DND-41 (cell line): ENCODE results near the gene PNPLA2.

Experiments
- ATAC-seq: fragments of 200-7000 bp; cut with Tn5 transposase; 3 replicates; pipeline ENCODE4 v1.9.1; 2021; ENCODE audit warnings: low read depth; ENCODE audit not compliant: insufficient read depth
- DNase-seq: peaks from one replicate; pipeline ENCODE4 v3.0.0-alpha.2; 2020
- H2AFZ ChIP-seq: 2 replicates; pipeline ENCODE4 v1.6.0; 2012; ENCODE audit warnings: low read depth, low read length
- H3K27ac ChIP-seq: 2 replicates; pipeline ENCODE4 v1.5.1; 2012; ENCODE audit warnings: low read length, inconsistent platforms
- H3K27me3 ChIP-seq: fragments of 200-600 bp; sonication (generic); 2 replicates; pipeline ENCODE4 v1.6.0; 2012; ENCODE audit warnings: low read length, mild to moderate bottlenecking, inconsistent platforms; ENCODE audit not compliant: insufficient read depth, poor library complexity
- H3K36me3 ChIP-seq: 2 replicates; pipeline ENCODE4 v1.5.1; 2012; ENCODE audit warnings: low read length, inconsistent platforms; ENCODE audit not compliant: insufficient read depth
- H3K4me1 ChIP-seq: 2 replicates; pipeline ENCODE4 v1.5.1; 2012; ENCODE audit warnings: mild to moderate bottlenecking, low read length; ENCODE audit not compliant: insufficient read depth
- H3K4me2 ChIP-seq: 2 replicates; pipeline ENCODE4 v1.6.0; 2012; ENCODE audit warnings: mild to moderate bottlenecking, moderate library complexity, low read length, inconsistent platforms; ENCODE audit not compliant: insufficient read depth
- H3K4me3 ChIP-seq, 2 experiments: fragments of 200-600 bp in 1 of 2; shearing (Covaris generic) in 1 of 2; 2 replicates each; pipeline ENCODE4 v1.5.1; 2012 to 2016; ENCODE audit warnings: inconsistent platforms in 2 of 2, low read length in 2 of 2, mild to moderate bottlenecking in 2 of 2, low read depth in 1 of 2, moderate library complexity in 1 of 2
- H3K79me2 ChIP-seq: 2 replicates; pipeline ENCODE4 v1.6.0; 2012; ENCODE audit warnings: low read length, inconsistent platforms; ENCODE audit not compliant: insufficient read depth
- H3K9ac ChIP-seq: 2 replicates; pipeline ENCODE4 v1.6.0; 2012; ENCODE audit warnings: low read depth, mild to moderate bottlenecking, inconsistent platforms, low read length, moderate library complexity
- H3K9me3 ChIP-seq: 2 replicates; pipeline ENCODE4 v1.5.1; 2012; ENCODE audit warnings: low read length, moderate library complexity, mild to moderate bottlenecking, inconsistent platforms; ENCODE audit not compliant: insufficient read depth, severe bottlenecking
- H4K20me1 ChIP-seq: 2 replicates; pipeline ENCODE4 v1.6.0; 2012; ENCODE audit warnings: low read length; ENCODE audit not compliant: insufficient read depth
- CTCF ChIP-seq: IDR thresholded peaks from 2 replicates; pipeline ENCODE4 v1.5.1; 2012; ENCODE audit warnings: borderline replicate concordance, low read length, moderate library complexity, mild to moderate bottlenecking; ENCODE audit not compliant: poor library complexity, severe bottlenecking; ENCODE audit errors: extremely low read depth
- EZH2 ChIP-seq: IDR thresholded peaks from 3 replicates; pipeline ENCODE4 v1.6.1; 2012; ENCODE audit warnings: borderline replicate concordance, low read depth, mild to moderate bottlenecking, moderate library complexity, low read length, inconsistent platforms; ENCODE audit not compliant: severe bottlenecking

The PNPLA2 gene

DNA sequence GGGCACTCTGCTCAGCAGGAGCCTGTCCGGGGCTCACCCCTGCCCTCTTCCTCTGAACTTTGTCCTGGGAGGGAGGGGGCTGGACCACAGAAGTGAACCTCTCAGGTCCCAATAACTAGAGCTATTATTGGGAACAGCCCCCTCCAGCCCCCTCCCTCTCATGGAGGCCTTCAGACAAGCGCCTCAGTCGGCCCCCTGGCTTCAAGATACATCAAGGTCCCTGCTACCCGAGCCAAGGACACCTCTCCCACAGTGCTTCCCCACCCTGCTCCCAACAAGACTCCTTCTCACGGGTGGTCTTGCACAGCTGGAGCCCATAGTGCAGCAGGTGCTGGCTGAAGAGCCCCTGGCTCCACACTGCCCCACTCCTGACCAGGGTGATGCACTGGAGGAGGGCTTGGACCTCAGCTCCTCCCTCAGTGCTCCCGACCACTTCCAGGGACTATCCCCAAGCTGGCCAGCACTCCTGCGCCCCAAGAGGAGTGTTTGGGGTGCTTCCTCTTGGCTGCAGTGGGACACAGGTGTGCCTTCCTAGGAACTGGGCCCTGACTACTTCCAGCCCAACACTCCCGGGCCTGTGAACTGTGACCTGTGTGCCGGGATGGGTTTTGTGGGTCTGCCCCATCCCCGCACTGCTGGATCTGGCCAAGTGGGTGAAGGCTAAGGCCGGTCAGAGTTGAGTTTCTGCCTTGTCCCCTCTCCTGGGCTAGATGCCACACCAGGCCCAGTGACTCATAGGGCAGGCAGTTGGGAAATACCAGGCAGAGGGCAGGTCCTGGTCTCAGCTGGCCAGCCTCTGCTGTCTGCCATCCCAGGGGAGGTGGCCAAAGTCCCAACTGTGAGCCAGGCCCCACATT is 2.2 kb downstream of the PNPLA2 start:
- H2AFZ ChIP-seq = no peak overlapping the region
- no peak overlapping the region; the same call in 1 of the 2 replicates for H3K27ac ChIP-seq
- peaks cover 27% of the 10 kb centered on the region for H3K4me1 ChIP-seq
- H3K9me3 ChIP-seq = no peaks in the 10 kb centered on the region
- no peak for DNase-seq
- H3K79me2 ChIP-seq = peaks cover 23% of the 10 kb centered on the region
- H3K36me3 ChIP-seq = peaks cover 39% of the 10 kb centered on the region
- H3K4me3 ChIP-seq = peak overlapping the region; percentile 74 to 87; a peak in 3 of 4 replicates
- peak overlapping the region; percentile 100 for H3K4me2 ChIP-seq
- peak overlapping the region; percentile 92 for H3K9ac ChIP-seq
- TF ChIP-seq EZH2 = no peak
- TF ChIP-seq CTCF = no peak
- no peak for ATAC-seq
- peaks cover 37% of the 10 kb centered on the region for H4K20me1 ChIP-seq
- H3K27me3 ChIP-seq = peaks cover 2% of the 10 kb centered on the region

GRCh38 chr11:821512-822371 is 3.0 kb downstream of the PNPLA2 start:
- Histone ChIP-seq H3K9ac (no peak overlapping the region; the same call in 1 of the 2 replicates), H3K4me2 (peak overlapping the region; percentile 100), H3K79me2 (peaks cover 23% of the 10 kb centered on the region), H4K20me1 (peaks cover 32% of the 10 kb centered on the region), H3K27ac (no peak overlapping the region), H3K36me3 (peaks cover 39% of the 10 kb centered on the region), H2AFZ (no peak overlapping the region), H3K4me3 (no peak overlapping the region), H3K27me3 (peaks cover 9% of the 10 kb centered on the region), H3K4me1 (peaks cover 36% of the 10 kb centered on the region), H3K9me3 (no peaks in the 10 kb centered on the region)
- DNase-seq (no peak), ATAC-seq (no peak)
- no peak for TF ChIP-seq EZH2
- TF ChIP-seq CTCF = no peak

DNA sequence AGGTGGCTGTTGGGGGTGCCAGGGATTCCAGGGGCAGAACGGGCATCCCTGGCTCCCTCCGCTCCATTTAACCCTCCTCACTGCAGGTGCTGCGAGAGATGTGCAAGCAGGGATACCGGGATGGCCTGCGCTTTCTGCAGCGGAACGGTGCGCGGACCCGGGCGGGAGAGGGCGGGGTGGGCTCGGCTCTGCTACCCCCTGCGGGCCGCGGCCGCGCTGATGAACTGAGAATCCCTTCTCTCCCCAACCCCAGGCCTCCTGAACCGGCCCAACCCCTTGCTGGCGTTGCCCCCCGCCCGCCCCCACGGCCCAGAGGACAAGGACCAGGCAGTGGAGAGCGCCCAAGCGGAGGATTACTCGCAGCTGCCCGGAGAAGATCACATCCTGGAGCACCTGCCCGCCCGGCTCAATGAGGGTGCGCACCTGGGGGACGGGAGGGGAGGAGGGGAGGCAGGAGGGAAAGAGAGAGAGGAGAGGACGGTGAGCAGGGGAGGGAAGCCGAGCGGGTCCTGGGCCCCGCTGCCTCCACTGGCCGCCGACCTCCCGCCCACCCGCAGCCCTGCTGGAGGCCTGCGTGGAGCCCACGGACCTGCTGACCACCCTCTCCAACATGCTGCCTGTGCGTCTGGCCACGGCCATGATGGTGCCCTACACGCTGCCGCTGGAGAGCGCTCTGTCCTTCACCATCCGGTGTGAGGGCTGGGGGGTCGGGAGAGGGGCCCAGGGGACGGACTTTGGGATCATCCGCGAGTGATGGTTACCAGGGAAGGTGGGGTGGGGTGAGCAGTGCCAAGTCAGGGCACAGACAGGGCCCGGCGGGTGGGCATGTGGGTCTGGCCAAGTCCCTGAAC is 5.0 kb downstream of the PNPLA2 start:
- H3K4me1 ChIP-seq = peaks cover 44% of the 10 kb centered on the region
- no peak overlapping the region for H2AFZ ChIP-seq
- peaks cover 23% of the 10 kb centered on the region for H3K79me2 ChIP-seq
- no peak for TF ChIP-seq CTCF
- TF ChIP-seq EZH2 = no peak
- no peak overlapping the region for H3K9ac ChIP-seq
- no peak overlapping the region for H3K27ac ChIP-seq
- ATAC-seq (no peak), DNase-seq (no peak)
- peaks cover 39% of the 10 kb centered on the region for H3K36me3 ChIP-seq
- H3K27me3 ChIP-seq = peaks cover 28% of the 10 kb centered on the region
- no peaks in the 10 kb centered on the region for H3K9me3 ChIP-seq
- no peak overlapping the region for H3K4me3 ChIP-seq
- no peak overlapping the region for H3K4me2 ChIP-seq
- H4K20me1 ChIP-seq = peaks cover 42% of the 10 kb centered on the region
